DOHH2 (cell line): Measurements from ENCODE around the gene ADAMTS18.

Source experiments
- H3F3A ChIP-seq: fragments of 200-600 bp; sonication (generic), shearing (Covaris generic); 2 replicates; pipeline ENCODE4 v1.6.0; 2016; ENCODE audit warnings: antibody characterized with exemption, mild to moderate bottlenecking; ENCODE audit not compliant: control insufficient read depth, insufficient read depth
- H3K27ac ChIP-seq: fragments of 200-600 bp; sonication (generic); 2 replicates; pipeline ENCODE4 v1.5.1; 2014; ENCODE audit warnings: low read depth, mild to moderate bottlenecking, low read length, moderate library complexity
- H3K27me3 ChIP-seq: fragments of 200-600 bp; sonication (generic); 2 replicates; pipeline ENCODE4 v1.6.1; 2014; ENCODE audit warnings: mild to moderate bottlenecking, low read length, mixed read lengths; ENCODE audit not compliant: control insufficient read depth
- H3K36me3 ChIP-seq: fragments of 200-600 bp; sonication (generic); 2 replicates; pipeline ENCODE4 v1.6.1; 2014; ENCODE audit warnings: mild to moderate bottlenecking, low read length, moderate library complexity, mixed read lengths; ENCODE audit not compliant: control insufficient read depth
- H3K4me1 ChIP-seq: fragments of 200-600 bp; sonication (generic); 2 replicates; pipeline ENCODE4 v1.6.1; 2014; ENCODE audit warnings: mild to moderate bottlenecking, low read length, mixed read lengths; ENCODE audit not compliant: control insufficient read depth
- H3K4me2 ChIP-seq: fragments of 200-600 bp; sonication (generic); 2 replicates; pipeline ENCODE4 v1.6.0; 2014; ENCODE audit warnings: mild to moderate bottlenecking, low read length, moderate library complexity
- H3K4me3 ChIP-seq: fragments of 200-600 bp; sonication (generic); 2 replicates; pipeline ENCODE4 v1.5.1; 2014; ENCODE audit warnings: mild to moderate bottlenecking, low read length, mixed read lengths
- H3K79me2 ChIP-seq: fragments of 200-600 bp; sonication (generic); 2 replicates; pipeline ENCODE4 v1.6.1; 2014; ENCODE audit warnings: mild to moderate bottlenecking, low read length, mixed read lengths; ENCODE audit not compliant: control insufficient read depth
- H3K9me2 ChIP-seq: fragments of 200-600 bp; sonication (generic); replicated peaks from 2 replicates; pipeline ENCODE4 v1.6.1; 2014; ENCODE audit warnings: mild to moderate bottlenecking, low read length, mixed read lengths; ENCODE audit not compliant: control insufficient read depth
- H3K9me3 ChIP-seq: fragments of 200-600 bp; sonication (generic); 2 replicates; pipeline ENCODE4 v1.6.1; 2014; ENCODE audit warnings: antibody characterized with exemption, low read length, mixed read lengths; ENCODE audit not compliant: control insufficient read depth, insufficient read depth
- H4K20me1 ChIP-seq: fragments of 200-600 bp; sonication (generic); 2 replicates; pipeline ENCODE4 v1.6.0; 2014; ENCODE audit warnings: low read depth, mild to moderate bottlenecking, antibody characterized with exemption, low read length, moderate library complexity; ENCODE audit not compliant: control insufficient read depth, insufficient read depth
- CTCF ChIP-seq: fragments of 200-600 bp; sonication (generic); IDR thresholded peaks from one replicate; pipeline ENCODE4 v1.5.1; 2014; ENCODE audit warnings: antibody characterized with exemption, mild to moderate bottlenecking, low read depth, low read length; ENCODE audit not compliant: poor library complexity, severe bottlenecking
- EZH2phosphoT487 ChIP-seq: fragments of 200-600 bp; sonication (generic); IDR thresholded peaks from 2 replicates; pipeline ENCODE4 v1.6.1; 2017; ENCODE audit warnings: borderline replicate concordance, mild to moderate bottlenecking, antibody characterized with exemption, low read length, moderate library complexity, mixed read lengths

The ADAMTS18 gene

GRCh38 chr16:77302249-77302648, 132.6 kb downstream of the ADAMTS18 start:
- H3K4me2 ChIP-seq = no peak overlapping the region
- H3K27me3 ChIP-seq = no peaks in the 10 kb centered on the region
- H3K79me2 ChIP-seq = no peaks in the 10 kb centered on the region
- H3K4me3 ChIP-seq = no peak overlapping the region
- H4K20me1 ChIP-seq = no peaks in the 10 kb centered on the region
- H3K36me3 ChIP-seq = no peaks in the 10 kb centered on the region
- no peaks in the 10 kb centered on the region for H3F3A ChIP-seq
- H3K9me3 ChIP-seq = no peaks in the 10 kb centered on the region
- H3K27ac ChIP-seq = no peak overlapping the region
- H3K9me2 ChIP-seq = no peaks in the 10 kb centered on the region
- peaks cover 8% of the 10 kb centered on the region for H3K4me1 ChIP-seq
- TF ChIP-seq EZH2phosphoT487 (no peak), CTCF (no peak)

- no peak overlapping the region for H3K4me2 ChIP-seq
- H3K9me3 ChIP-seq = no peaks in the 10 kb centered on the region
- no peaks in the 10 kb centered on the region for H4K20me1 ChIP-seq
- peaks cover 8% of the 10 kb centered on the region for H3K4me1 ChIP-seq
- TF ChIP-seq CTCF (no peak), EZH2phosphoT487 (no peak)
- H3K4me3 ChIP-seq = no peak overlapping the region
- H3K27me3 ChIP-seq = no peaks in the 10 kb centered on the region
- H3K9me2 ChIP-seq = no peaks in the 10 kb centered on the region
- no peak overlapping the region for H3K27ac ChIP-seq
- H3F3A ChIP-seq = no peaks in the 10 kb centered on the region
- no peaks in the 10 kb centered on the region for H3K36me3 ChIP-seq
- H3K79me2 ChIP-seq = no peaks in the 10 kb centered on the region
Observed at GRCh38 chr16:77300256-77300655, 134.6 kb downstream of the ADAMTS18 start.

- H3K4me2 ChIP-seq = peak overlapping the region; percentile 4; the same call in 1 of the 2 replicates
Observed at GRCh38 chr16:77299395-77299794, 135.4 kb downstream of the ADAMTS18 start.

More at GRCh38 chr16:77299395-77299794, 135.4 kb downstream of the ADAMTS18 start:
- Histone ChIP-seq H3K4me3 (no peak overlapping the region), H3F3A (no peaks in the 10 kb centered on the region), H3K9me2 (no peaks in the 10 kb centered on the region), H4K20me1 (no peaks in the 10 kb centered on the region), H3K79me2 (no peaks in the 10 kb centered on the region), H3K27ac (no peak overlapping the region), H3K9me3 (no peaks in the 10 kb centered on the region), H3K4me1 (peaks cover 8% of the 10 kb centered on the region), H3K27me3 (no peaks in the 10 kb centered on the region), H3K36me3 (no peaks in the 10 kb centered on the region)
- TF ChIP-seq EZH2phosphoT487 = no peak
- no peak for TF ChIP-seq CTCF
